Hepatocyte (in vitro differentiated cells): ENCODE measurements around the gene LIG3.

Experiments used
- CTCF ChIP-seq: fragments of 200-600 bp; sonication (generic); IDR thresholded peaks from 2 replicates; pipeline ENCODE4 v1.5.1; 2016; ENCODE audit warnings: antibody characterized with exemption, mild to moderate bottlenecking; ENCODE audit not compliant: poor library complexity
- EZH2 ChIP-seq: fragments of 200-600 bp; sonication (generic); IDR thresholded peaks from 2 replicates; pipeline ENCODE4 v1.6.1; 2016; ENCODE audit warnings: antibody characterized with exemption, mild to moderate bottlenecking, borderline replicate concordance
- EZH2phosphoT487 ChIP-seq: fragments of 200-600 bp; sonication (generic); IDR thresholded peaks from one replicate; pipeline ENCODE4 v1.6.1; 2018; ENCODE audit warnings: antibody characterized with exemption, mild to moderate bottlenecking, low read depth, moderate library complexity; ENCODE audit not compliant: unreplicated experiment, severe bottlenecking

DNA sequence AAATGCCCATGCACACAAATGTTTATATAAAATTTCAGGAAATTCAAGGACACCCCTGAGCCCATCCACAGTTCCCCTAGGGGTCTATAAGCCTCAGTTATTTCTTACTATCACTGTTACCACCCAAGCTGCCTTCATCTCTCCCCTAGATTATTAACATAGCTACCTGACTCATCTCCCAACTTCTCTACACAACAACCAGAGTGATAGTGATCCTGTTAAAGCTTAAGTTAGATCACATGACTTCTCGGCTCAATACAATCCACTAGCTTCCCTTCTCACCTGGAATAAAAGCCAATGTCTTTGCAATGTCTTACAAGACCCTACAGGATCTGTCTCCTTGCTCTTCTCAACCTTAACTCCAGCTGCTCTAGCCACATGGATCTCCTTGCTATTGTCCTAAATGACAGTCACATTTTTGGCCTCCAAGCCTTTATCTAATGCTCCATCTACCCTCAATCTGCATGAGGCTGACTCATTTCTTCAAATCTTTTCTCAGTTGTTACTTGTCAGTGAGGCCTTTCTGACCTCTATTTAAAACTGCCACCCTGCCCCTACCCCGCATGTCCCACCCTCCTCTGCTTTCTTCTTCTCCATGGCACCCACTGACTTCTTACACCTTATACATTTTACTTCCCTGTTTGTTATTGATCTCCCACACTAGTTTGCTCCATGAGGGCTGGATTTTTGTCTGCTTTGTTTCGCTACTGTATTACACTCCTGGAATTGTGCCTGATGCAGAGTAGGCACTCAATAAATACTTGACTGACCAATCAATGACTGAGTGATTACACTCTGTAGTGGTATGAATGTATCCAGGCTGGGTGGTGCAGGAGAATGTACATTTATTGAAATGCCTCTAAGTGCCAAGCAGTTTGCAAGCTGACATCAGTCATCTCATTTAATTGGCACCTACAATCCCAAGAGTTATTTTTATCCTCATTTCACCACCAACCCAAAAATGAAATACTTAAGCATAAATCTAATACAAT lies 5.2 kb upstream of the LIG3 start:
- TF ChIP-seq CTCF (no peak), EZH2phosphoT487 (no peak), EZH2 (no peak)
